Epithelial cell of proximal tubule (primary cell): Measurements from ENCODE around the gene ERP27. TPM values are rescaled to one million over a fixed set of nuclear protein-coding genes. Genes with fewer than 3 reads are reported as not detected.

ENCODE experiments used
- DNase-seq: peaks from one replicate; pipeline ENCODE4 v3.0.0-alpha.2; 2011; ENCODE audit warnings: low read depth
- H3K4me3 ChIP-seq: 2 replicates; pipeline ENCODE4 v1.5.1; 2011; ENCODE audit warnings: low read depth, mild to moderate bottlenecking, low read length
- CTCF ChIP-seq: conservative IDR thresholded peaks from 2 replicates; pipeline ENCODE4 v1.5.1; 2012; ENCODE audit warnings: low read depth, mild to moderate bottlenecking, low read length
- total RNA-seq: library from RNA; depleted of rRNA; stranded (reverse); fragments of >200 nt; gene quantifications from 2 replicates; pipeline ENCODE4 v1.2.3, GENCODE V29; 2015

ERP27 gene
- total RNA-seq, 1 donor from 2014 or later = 0.58 TPM

GRCh38 chr12:14981049-14981448 is 42.7 kb upstream of the ERP27 start:
- no peak overlapping the region for H3K4me3 ChIP-seq
- TF ChIP-seq CTCF = no peak
- no peak for DNase-seq

- no peak for TF ChIP-seq CTCF
- DNase-seq = no peak
- no peak overlapping the region for H3K4me3 ChIP-seq
These were observed 41.1 kb upstream of the ERP27 start for GRCh38 chr12:14979468-14979867.

- H3K4me3 ChIP-seq = no peak overlapping the region
- DNase-seq = no peak
- TF ChIP-seq CTCF = no peak
These were observed 38.3 kb upstream of the ERP27 start for GRCh38 chr12:14976658-14977057.

GRCh38 chr12:14975457-14975856 is 37.1 kb upstream of the ERP27 start:
- no peak for TF ChIP-seq CTCF
- DNase-seq = no peak
- H3K4me3 ChIP-seq = no peak overlapping the region

- no peak for TF ChIP-seq CTCF
- H3K4me3 ChIP-seq = no peak overlapping the region
These were observed 36.3 kb upstream of the ERP27 start for GRCh38 chr12:14974633-14975032.

GRCh38 chr12:14972816-14973215 is 34.5 kb upstream of the ERP27 start, which contains the start of gene PDE6H:
PDE6H (plus strand) TSS chr12:14973042; CDS start chr12:14978013, 4,971 bp downstream.
- no peak within 1 kb of the TSS for H3K4me3 ChIP-seq
- TF ChIP-seq CTCF = no peak
- DNase-seq = no peak

More at GRCh38 chr12:14974633-14975032, 36.3 kb upstream of the ERP27 start:
- no peak for DNase-seq

- TF ChIP-seq CTCF = no peak
- no peak for DNase-seq
- H3K4me3 ChIP-seq = no peak overlapping the region
These were observed 32.1 kb upstream of the ERP27 start for GRCh38 chr12:14970473-14970872.
